Measurements from ENCODE around the gene CWC27. TPM values are rescaled to one million over a fixed set of nuclear protein-coding genes. Genes with fewer than 3 reads are reported as not detected.
"Not testable (repeated sequence)": the region's sequence is repeated elsewhere in the genome, so short reads cannot be mapped to it uniquely, and the experiment has no call there.

The CWC27 gene
- total RNA-seq, 4 donors from 2014 or later = 13.0 to 22.9 (median 19.9) TPM

DNA sequence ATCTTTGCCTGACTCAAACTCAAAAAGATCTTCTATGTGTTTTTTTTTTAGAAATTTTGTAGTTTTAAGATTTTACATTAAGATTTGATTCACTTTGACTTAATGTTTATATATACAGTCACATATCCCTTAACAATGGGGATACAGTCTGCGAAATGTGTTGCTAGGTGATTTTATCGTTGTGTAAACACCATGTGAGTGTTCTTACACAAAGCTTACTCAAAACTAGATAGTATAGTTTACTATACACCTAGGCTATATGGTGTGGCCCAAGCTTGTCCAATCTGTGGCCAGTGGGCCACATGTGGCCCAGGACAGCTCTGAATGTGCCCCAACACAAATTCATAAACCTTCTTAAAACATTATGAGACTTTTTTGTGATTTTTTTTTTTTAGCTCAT, 131.9 kb downstream of the CWC27 start:
- H3K9me3 ChIP-seq = no peaks in the 10 kb centered on the region
- peaks cover 0 to 5% of the 10 kb centered on the region in 2 donors for H3K36me3 ChIP-seq
- H3K4me1 ChIP-seq = no peaks in the 10 kb centered on the region
- 57 to 74% methylated on average over 2 of the region's 2 CpGs for WGBS, 2 donors (ENCODE audit: low coverage in 1 of 2)
- TF ChIP-seq POLR2AphosphoS5 (IDR thresholded peaks at IDR 0.05) = no peak
- TF ChIP-seq POLR2A (IDR thresholded peaks at IDR 0.05) = no peak
- TF ChIP-seq, protein P1, sequence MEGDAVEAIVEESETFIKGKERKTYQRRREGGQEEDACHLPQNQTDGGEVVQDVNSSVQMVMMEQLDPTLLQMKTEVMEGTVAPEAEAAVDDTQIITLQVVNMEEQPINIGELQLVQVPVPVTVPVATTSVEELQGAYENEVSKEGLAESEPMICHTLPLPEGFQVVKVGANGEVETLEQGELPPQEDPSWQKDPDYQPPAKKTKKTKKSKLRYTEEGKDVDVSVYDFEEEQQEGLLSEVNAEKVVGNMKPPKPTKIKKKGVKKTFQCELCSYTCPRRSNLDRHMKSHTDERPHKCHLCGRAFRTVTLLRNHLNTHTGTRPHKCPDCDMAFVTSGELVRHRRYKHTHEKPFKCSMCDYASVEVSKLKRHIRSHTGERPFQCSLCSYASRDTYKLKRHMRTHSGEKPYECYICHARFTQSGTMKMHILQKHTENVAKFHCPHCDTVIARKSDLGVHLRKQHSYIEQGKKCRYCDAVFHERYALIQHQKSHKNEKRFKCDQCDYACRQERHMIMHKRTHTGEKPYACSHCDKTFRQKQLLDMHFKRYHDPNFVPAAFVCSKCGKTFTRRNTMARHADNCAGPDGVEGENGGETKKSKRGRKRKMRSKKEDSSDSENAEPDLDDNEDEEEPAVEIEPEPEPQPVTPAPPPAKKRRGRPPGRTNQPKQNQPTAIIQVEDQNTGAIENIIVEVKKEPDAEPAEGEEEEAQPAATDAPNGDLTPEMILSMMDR (IDR thresholded peaks at IDR 0.05) = no peak
- TF ChIP-seq EP300 (IDR thresholded peaks at IDR 0.05) = no peak
- H3K27ac ChIP-seq = no peak overlapping the region
- H3K4me3 ChIP-seq = no peak overlapping the region
- ATAC-seq = no peak
- no peaks in the 10 kb centered on the region for H3K27me3 ChIP-seq

DNA sequence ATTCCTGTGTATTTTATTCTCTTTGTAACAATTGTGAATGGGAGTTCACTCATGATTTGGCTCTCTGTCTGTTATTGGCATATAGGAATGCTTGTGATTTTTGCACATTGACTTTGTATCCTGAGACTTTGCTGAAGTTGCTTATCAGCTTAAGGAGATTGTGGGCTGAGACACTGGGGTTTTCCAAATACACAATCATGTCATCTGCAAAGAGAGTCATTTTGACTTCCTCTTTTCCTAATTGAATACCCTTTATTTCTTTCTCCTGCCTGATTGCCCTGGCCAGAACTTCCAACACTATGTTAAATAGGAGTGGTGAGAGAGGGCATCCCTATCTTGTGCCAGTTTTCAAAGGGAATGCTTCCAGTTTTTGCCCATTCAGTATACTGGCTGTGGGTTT, 138.7 kb downstream of the CWC27 start:
- peaks cover 0 to 16% (median 0%) of the 10 kb centered on the region in 3 donors for H3K9me3 ChIP-seq
- H3K27me3 ChIP-seq, H3K27ac ChIP-seq, H3K4me3 ChIP-seq, H3K4me1 ChIP-seq, ATAC-seq: not testable (repeated sequence)
- H3K36me3 ChIP-seq = peaks cover 0 to 17% of the 10 kb centered on the region in 2 donors

DNA sequence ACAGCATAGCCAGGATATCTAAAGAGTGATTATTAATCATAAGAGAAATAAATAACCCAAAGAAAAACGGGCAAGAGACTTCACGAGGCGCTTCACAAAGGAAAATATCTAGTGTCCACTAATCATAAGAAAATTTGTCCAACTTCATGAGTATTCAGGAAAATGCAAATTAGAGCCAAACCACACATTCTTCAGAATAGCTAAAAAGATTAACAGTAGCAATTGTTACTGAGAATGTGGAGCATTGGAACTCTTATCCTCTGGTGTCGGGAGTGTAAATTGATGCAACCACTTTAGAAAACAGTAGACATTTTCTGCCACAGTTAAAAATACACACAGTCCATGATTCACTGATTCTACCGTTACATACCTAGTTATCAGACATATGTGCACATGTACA, 145.7 kb downstream of the CWC27 start:
- 72 to 86% methylated on average over 5 of the region's 5 CpGs for WGBS, 2 donors (ENCODE audit: low coverage in 1 of 2)
- no peak overlapping the region for H3K4me3 ChIP-seq
- no peak overlapping the region for H3K27ac ChIP-seq

DNA sequence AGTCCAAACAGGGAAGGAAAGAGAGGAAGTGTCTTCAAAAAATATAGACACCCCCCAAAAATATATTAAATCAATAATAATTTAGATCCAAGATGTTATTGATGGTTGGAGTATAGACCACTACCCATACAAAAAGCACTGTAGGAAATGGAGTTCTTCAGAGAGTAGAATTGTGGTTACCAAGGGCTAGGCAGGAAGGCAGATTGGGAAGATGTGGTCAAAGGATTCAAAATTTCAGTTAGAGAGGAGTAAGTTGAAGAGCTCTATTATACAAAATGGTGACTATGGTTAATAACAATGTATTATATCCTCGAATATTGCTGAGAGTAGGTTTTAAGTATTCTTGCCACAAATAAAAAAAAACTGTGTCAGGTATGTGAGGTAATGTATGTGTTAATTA, 149.4 kb downstream of the CWC27 start:
- Histone ChIP-seq H3K4me3 (no peak overlapping the region), H3K4me1 (no peaks in the 10 kb centered on the region), H3K27me3 (no peaks in the 10 kb centered on the region), H3K9me3 (peaks cover 0 to 28% (median 0%) of the 10 kb centered on the region in 3 donors), H3K27ac (no peak overlapping the region), H3K36me3 (peaks cover 0 to 16% of the 10 kb centered on the region in 2 donors)
- 81 to 94% methylated on average over 1 of the region's 1 CpG for WGBS, 2 donors (ENCODE audit: low coverage in 1 of 2)
- ATAC-seq = no peak
- no peak for TF ChIP-seq POLR2AphosphoS5 (IDR thresholded peaks at IDR 0.05)
- no peak for TF ChIP-seq EP300 (IDR thresholded peaks at IDR 0.05)
- TF ChIP-seq, protein P1 (IDR thresholded peaks at IDR 0.05) = no peak
- no peak for TF ChIP-seq POLR2A (IDR thresholded peaks at IDR 0.05)

More for the DNA sequence above, 145.7 kb downstream of the CWC27 start:
- Histone ChIP-seq H3K9me3 (peaks cover 0 to 18% (median 0%) of the 10 kb centered on the region in 3 donors), H3K36me3 (peaks cover 0 to 15% of the 10 kb centered on the region in 2 donors), H3K27me3 (no peaks in the 10 kb centered on the region), H3K4me1 (no peaks in the 10 kb centered on the region)
- ATAC-seq = no peak
- TF ChIP-seq, protein P1 (IDR thresholded peaks at IDR 0.05) = no peak
- TF ChIP-seq POLR2A (IDR thresholded peaks at IDR 0.05) = no peak
- TF ChIP-seq POLR2AphosphoS5 (IDR thresholded peaks at IDR 0.05) = no peak
- TF ChIP-seq EP300 (IDR thresholded peaks at IDR 0.05) = no peak

DNA sequence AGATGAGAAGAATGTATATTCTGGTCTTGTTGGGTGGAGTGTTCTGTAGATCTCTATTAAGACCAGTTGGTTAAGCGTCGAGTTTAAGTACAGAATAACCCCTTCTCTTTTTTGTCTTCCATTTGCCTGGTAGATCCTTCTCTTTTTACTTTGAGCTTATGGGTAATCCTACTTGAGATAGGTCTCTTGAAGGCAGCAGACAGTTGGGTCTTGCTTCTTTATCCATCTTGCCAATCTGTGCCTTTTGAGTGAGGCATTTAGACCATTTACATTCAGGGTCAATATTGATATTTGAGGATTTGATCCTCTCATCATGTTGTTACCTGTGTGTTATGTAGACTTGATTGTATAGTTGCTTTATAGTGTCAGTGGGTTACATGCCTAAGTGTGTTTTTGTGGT, 152.7 kb downstream of the CWC27 start:
- no peak overlapping the region for H3K4me3 ChIP-seq
- TF ChIP-seq EP300 (IDR thresholded peaks at IDR 0.05) (no peak), POLR2AphosphoS5 (IDR thresholded peaks at IDR 0.05) (no peak), POLR2A (IDR thresholded peaks at IDR 0.05) (no peak)
- TF ChIP-seq, protein P1 (IDR thresholded peaks at IDR 0.05) = no peak
- no peaks in the 10 kb centered on the region for H3K27me3 ChIP-seq
- no peaks in the 10 kb centered on the region for H3K4me1 ChIP-seq
- WGBS, 2 donors (ENCODE audit: low coverage in 1 of 2) = 91 to 97% methylated on average over 2 of the region's 2 CpGs
- no peak overlapping the region for H3K27ac ChIP-seq
- ATAC-seq = no peak
- peaks cover 0 to 28% (median 0%) of the 10 kb centered on the region in 3 donors for H3K9me3 ChIP-seq
- peaks cover 0 to 19% of the 10 kb centered on the region in 2 donors for H3K36me3 ChIP-seq

All from gastroesophageal sphincter (tissue), 4 donors.